ENCODE results near the gene EXOC6B. TPM values are rescaled to one million over a fixed set of nuclear protein-coding genes. Genes with fewer than 3 reads are reported as not detected.

Gene EXOC6B
- total RNA-seq, 4 donors from 2014 or later = 21.0 to 57.7 (median 36.1) TPM

GRCh38 chr2:72524071-72524470 is 301.8 kb downstream of the EXOC6B start:
- Histone ChIP-seq H3K27ac (no peak overlapping the region), H3K9me3 (no peaks in the 10 kb centered on the region), H3K27me3 (no peaks in the 10 kb centered on the region), H3K4me1 (no peaks in the 10 kb centered on the region), H3K4me3 (no peak overlapping the region), H3K36me3 (no peaks in the 10 kb centered on the region)
- TF ChIP-seq POLR2A (IDR thresholded peaks at IDR 0.05) (no peak), CTCF (IDR thresholded peaks at IDR 0.05) (no peak)
- intact Hi-C loops (cut with DNase I) = no loop called here
- 77 to 95% methylated on average over 1 to 2 of the region's 2 CpGs for WGBS, 2 donors
- no peak for DNase-seq

GRCh38 chr2:72515696-72516095 is 310.1 kb downstream of the EXOC6B start:
- no peak overlapping the region for H3K4me3 ChIP-seq
- TF ChIP-seq CTCF (IDR thresholded peaks at IDR 0.05) = no peak
- TF ChIP-seq POLR2A (IDR thresholded peaks at IDR 0.05) = no peak
- no peak for DNase-seq
- peaks cover 0 to 10% (median 0%) of the 10 kb centered on the region in 3 donors for H3K36me3 ChIP-seq
- 88 to 91% methylated on average over 3 of the region's 3 CpGs for WGBS, 2 donors
- H3K27me3 ChIP-seq = no peaks in the 10 kb centered on the region
- no peaks in the 10 kb centered on the region for H3K9me3 ChIP-seq
- H3K4me1 ChIP-seq = no peaks in the 10 kb centered on the region
- H3K27ac ChIP-seq = no peak overlapping the region
- intact Hi-C loops (cut with DNase I) = no loop called here

GRCh38 chr2:72513011-72513410 is 312.8 kb downstream of the EXOC6B start:
- no peaks in the 10 kb centered on the region for H3K4me1 ChIP-seq
- no peak for TF ChIP-seq CTCF (IDR thresholded peaks at IDR 0.05)
- no peak for TF ChIP-seq POLR2A (IDR thresholded peaks at IDR 0.05)
- H3K36me3 ChIP-seq = peaks cover 0 to 14% (median 0%) of the 10 kb centered on the region in 3 donors
- WGBS, 2 donors = 92 to 98% methylated on average over 3 of the region's 3 CpGs
- intact Hi-C loops (cut with DNase I) = no loop called here
- no peaks in the 10 kb centered on the region for H3K27me3 ChIP-seq
- no peaks in the 10 kb centered on the region for H3K9me3 ChIP-seq
- no peak overlapping the region for H3K4me3 ChIP-seq
- no peak overlapping the region for H3K27ac ChIP-seq
- no peak for DNase-seq

GRCh38 chr2:72512376-72512775 is 313.5 kb downstream of the EXOC6B start:
- no peak for TF ChIP-seq POLR2A (IDR thresholded peaks at IDR 0.05)
- no peak for TF ChIP-seq CTCF (IDR thresholded peaks at IDR 0.05)
- Histone ChIP-seq H3K4me1 (no peaks in the 10 kb centered on the region), H3K4me3 (no peak overlapping the region), H3K9me3 (no peaks in the 10 kb centered on the region), H3K36me3 (peaks cover 0 to 14% (median 0%) of the 10 kb centered on the region in 3 donors), H3K27ac (no peak overlapping the region), H3K27me3 (no peaks in the 10 kb centered on the region)
- intact Hi-C loops (cut with DNase I) = no loop called here
- DNase-seq = no peak
- 83 to 86% methylated on average over 1 of the region's 1 CpG for WGBS, 2 donors

GRCh38 chr2:72511906-72512305 is 313.9 kb downstream of the EXOC6B start:
- Histone ChIP-seq H3K27ac (no peak overlapping the region), H3K27me3 (no peaks in the 10 kb centered on the region), H3K9me3 (no peaks in the 10 kb centered on the region), H3K4me1 (no peaks in the 10 kb centered on the region), H3K36me3 (peaks cover 0 to 14% (median 0%) of the 10 kb centered on the region in 3 donors), H3K4me3 (no peak overlapping the region)
- TF ChIP-seq POLR2A (IDR thresholded peaks at IDR 0.05) (no peak), CTCF (IDR thresholded peaks at IDR 0.05) (no peak)
- no peak for DNase-seq
- WGBS, 2 donors = 94 to 100% methylated on average over 1 of the region's 1 CpG
- intact Hi-C loops (cut with DNase I) = no loop called here

All from esophagus squamous epithelium (tissue), 5 donors.